Mucosa of gallbladder (tissue), 1 donor: ENCODE results near the gene STING1. TPM values are rescaled to one million over a fixed set of nuclear protein-coding genes. Genes with fewer than 3 reads are reported as not detected.
"Not testable (repeated sequence)": the region's sequence is repeated elsewhere in the genome, so short reads cannot be mapped to it uniquely, and the experiment has no call there.

Source experiments
- DNase-seq: peaks from one replicate; pipeline ENCODE4 v3.0.0-alpha.2; 2020; ENCODE audit warnings: low spot score
- total RNA-seq: library from RNA; stranded (reverse); gene quantifications from one replicate; pipeline ENCODE4 v1.2.1, GENCODE V29; 2021
- donor health status: DM: no; HTN: no; CAD: no.

STING1 gene
- total RNA-seq, 1 donor from 2014 or later = 35.3 TPM

DNA sequence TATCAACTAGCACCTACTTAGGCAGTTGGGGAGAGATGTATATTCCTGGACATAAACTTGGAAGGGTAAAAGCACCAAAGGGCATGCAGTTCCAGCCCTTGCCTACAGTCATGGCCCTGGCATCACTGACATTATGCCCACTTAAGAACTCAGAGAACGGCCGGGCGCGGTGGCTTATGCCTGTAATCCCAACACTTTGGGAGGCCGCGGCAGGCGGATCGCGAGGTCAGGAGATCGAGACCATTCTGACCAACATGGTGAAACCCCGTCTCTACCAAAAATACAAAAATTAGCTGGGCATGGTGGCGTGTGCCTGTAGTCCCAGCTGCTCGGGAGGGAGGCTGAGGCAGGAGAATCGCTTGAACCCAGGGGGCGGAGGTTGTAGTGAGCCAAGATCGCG lies 42.1 kb downstream of the STING1 start:
- DNase-seq = not testable (repeated sequence)

DNA sequence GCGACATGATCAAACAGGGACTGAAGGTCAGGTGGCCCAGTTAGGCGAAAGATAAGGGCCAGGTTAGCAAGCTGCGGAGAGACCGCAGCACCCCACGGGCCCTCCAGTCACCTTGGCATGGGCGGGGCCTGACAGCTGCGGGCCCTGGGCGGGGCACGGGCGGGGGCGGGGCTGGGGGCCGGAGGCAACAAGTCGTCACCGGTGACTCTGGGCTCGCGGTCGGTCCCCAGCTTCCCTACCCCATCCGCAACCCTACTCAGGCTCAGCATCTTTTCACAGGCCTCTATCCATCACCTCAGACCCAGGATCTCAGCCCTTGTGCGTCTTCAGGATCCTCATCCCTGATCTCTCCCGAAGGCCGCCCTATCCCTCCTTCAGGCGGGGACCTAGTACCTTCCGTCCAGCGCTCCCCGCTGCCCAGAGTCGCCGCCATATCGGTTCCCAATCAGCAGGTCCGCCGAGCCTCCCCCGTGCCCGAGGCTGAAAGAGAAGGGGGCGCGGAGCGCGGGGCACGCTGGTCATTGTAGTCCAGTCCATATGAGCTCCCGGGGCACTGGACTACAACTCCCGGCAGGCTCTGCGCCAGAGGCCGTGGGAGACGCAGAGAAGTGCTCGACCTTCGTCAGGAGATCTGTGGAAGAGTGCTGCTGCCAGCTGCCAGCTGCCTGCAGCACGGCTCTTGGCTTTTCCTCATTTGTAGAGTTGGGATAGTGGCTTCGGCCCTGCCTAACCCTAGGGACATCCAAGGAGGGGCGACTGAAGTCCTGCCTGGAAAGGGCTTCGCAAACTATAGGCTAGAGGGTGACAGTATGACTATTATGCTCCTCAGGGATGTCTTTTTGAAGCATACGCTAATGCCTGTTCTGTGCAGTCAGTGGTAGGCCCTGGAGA lies 43.3 kb downstream of the STING1 start, which contains the start of gene DNAJC18:
TSS of gene DNAJC18 (minus strand) at position 513 of the 891 bp plus-strand sequence. CDS start at position 433, 80 bp downstream.
- DNase-seq = peak; percentile 93

DNA sequence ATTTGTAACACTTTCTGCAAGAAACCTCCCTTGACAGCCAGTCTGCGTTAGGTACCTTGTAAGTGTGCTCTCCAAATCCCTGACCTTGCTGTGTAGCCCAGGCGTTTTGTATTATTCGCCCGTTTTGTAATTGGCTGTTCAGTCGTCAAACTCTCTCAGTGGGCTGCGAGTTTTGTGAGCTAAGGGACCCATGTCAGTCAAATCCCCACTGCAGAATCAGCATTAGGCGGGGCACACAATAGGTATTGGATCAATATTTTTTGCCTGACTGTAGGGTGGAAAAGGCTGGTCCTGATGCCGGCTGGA lies 43.9 kb downstream of the STING1 start:
- no peak for DNase-seq

DNA sequence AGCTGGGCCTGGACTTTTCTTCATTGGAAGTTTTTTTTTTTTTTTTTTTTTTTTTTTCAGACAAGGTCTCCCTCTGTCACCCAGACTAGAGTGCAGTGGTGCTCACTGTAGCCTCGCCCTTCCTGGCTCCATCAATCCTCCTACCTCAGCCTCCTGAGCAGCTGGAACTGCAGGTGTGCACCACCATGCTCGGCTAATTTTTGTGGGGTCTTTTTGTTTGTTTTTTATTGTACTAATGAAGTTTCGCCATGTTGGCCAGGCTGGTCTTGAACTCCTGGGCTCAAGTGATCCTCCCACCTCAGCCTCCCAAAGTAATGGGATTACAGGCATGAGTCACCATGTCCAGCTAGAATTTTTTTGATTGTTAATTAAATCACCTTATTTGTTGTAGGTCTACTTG lies 46.9 kb downstream of the STING1 start:
- no peak for DNase-seq

DNA sequence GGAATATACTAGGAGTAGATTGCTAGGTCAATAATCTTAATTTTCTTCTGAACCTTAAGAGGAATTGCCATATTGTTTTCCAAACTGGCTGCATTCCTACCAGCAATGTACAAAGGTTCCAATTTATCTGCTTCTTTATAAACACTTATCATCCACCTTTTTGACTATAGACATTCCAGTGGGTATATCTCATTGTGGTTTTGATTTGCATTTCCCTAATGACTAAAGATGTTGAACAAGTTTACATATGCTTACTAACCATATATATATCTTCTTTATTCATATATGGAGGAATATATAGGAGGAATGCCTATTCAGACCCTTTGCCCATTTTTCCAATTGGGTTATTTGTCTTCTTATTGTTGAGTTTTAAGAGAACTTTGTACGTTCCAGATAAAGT lies 50.9 kb downstream of the STING1 start:
- no peak for DNase-seq

DNA sequence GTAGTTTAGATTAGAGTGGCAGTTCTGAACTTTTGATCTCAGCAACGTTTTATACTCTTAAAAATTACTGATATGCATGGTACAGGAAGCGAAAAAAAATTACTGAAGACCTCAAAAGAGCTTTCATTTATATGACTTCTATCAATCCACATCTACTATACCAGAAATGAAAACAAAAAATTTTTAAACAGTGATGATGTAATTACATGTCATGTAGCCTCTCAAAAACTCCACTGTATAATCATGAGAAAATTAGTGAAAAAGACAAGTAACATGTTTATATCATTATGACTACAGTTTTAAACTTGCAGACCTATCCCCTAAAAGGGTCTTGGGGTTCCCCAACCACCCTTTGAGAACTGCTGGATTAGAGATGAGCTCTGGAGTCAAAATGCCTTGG lies 52.5 kb downstream of the STING1 start:
- no peak for DNase-seq

DNA sequence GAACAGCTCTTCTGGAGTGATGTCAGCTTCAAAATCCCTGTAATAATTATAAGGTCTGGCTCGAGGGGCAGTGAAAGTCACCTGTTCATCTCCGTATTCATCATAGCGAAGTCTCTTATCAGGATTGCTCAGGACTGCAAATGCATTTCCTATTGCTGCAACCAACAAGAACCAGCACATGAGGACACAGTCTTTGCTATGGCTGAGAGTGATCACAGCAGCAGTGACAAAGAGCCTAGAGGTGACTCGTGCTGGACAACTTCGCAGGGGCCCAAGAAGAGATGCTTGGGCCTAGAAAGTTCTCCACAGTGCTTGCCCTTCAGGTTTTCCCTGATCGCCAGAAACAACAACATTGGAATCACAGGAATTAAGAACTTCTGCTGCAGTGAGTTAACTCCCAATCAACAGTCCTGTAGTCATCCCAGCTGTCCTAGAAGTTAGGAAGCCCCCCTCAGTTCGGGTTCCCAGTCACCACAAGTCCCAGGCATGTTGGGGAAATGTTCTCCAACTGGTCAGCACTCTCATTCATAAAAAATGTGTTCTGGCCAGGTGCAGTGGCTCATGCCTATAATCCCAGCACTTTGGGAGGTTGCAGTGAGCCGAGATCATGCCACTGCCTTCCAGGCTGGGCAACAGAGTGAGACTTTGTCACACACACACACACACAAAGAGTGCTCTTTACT lies 56.2 kb downstream of the STING1 start:
- no peak for DNase-seq

Other genes starting within 250 kb of the STING1 start
- gene MATR3, start 189.0 kb downstream of the STING1 start, total RNA-seq = 161 TPM
- gene PAIP2, start 140.9 kb downstream of the STING1 start, total RNA-seq = 73.3 TPM
- gene SLC23A1, start 99.5 kb downstream of the STING1 start, total RNA-seq = 17.0 TPM
- gene MZB1, start 92.8 kb downstream of the STING1 start, total RNA-seq = 1.1 TPM
- gene PROB1, start 87.7 kb downstream of the STING1 start, total RNA-seq = 3.0 TPM
- gene SPATA24, start 78.7 kb downstream of the STING1 start, total RNA-seq = 7.3 TPM
- 14.6 TPM for gene DNAJC18, start 43.2 kb downstream of the STING1 start, total RNA-seq
- 9.4 TPM for gene ECSCR, start 20.0 kb downstream of the STING1 start, total RNA-seq
- gene SMIM33, start 11.8 kb downstream of the STING1 start, total RNA-seq = 0.17 TPM
- 101 TPM for gene UBE2D2, start 78.6 kb upstream of the STING1 start, total RNA-seq
- gene CXXC5, start 165.6 kb upstream of the STING1 start, total RNA-seq = 71.7 TPM